Measurements from ENCODE around the gene IRX3.

Gene IRX3

GRCh38 chr16:54286366-54287130 is at the start of gene IRX3:
IRX3 (minus strand) TSS chr16:54286787; CDS start chr16:54286050, 737 bp downstream.
- peak; percentile 84 for DNase-seq

DNA sequence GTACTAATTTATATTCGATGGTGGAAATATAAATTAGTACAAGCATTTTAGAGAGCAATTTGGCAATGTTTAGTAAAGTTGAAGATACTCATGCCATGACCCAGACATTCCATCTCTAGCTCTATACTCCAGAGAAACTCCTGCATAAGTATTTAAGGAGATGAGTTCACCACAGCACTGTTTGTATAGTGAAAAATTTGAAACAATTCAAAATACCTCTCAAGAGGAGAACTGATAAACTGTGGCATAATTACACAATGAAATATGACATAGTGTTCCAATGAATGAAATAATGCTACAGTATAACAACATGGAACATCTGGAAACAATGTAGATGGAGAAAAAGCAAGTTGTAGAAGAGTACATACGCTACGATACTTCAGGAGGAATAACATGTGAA is 48.6 kb upstream of the IRX3 start:
- no peak for DNase-seq

DNA sequence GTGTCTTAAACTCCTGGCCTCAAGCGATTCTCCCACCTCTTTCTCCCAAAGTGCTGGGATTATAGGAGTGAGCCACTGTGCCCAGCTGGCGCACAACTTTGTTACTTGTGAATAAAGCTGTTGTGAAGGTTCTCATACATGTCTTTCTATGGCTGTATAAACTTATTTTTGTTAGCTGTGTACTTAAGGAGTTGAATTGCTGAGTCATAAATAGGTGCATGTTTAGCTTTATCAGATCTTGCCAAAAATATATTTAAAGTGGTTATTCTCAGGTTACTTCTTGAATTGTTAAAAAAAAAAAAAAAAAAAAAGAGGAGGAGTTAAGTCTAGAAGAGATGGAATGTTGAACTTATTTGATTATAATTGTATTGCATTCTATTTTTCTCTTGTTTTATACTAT is 47.6 kb upstream of the IRX3 start:
- no peak for DNase-seq

GRCh38 chr16:54331241-54332002 is 44.8 kb upstream of the IRX3 start:
- DNase-seq = no peak

DNA sequence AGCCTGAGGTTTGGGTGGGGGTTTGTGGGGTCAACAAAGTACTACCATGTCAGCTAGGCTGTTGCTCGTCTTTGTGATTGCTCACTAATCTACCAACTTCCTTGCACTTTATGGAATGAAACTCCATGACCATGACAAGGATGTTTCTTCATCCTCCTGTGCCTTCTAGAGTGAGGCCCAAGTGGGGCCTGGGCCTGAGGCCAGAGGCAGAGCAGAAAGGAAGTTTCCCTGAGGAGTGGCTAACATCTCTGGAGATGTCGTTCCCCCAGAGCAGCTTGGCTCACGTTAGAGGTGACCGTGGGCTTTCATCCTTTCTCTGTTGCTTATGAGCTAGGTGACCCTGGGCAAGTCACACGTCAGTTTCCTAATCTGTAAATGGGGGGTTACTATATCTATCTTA is 41.0 kb upstream of the IRX3 start:
- no peak for DNase-seq

- no peak for DNase-seq
Measured at GRCh38 chr16:54326266-54326662, 39.7 kb upstream of the IRX3 start.

DNA sequence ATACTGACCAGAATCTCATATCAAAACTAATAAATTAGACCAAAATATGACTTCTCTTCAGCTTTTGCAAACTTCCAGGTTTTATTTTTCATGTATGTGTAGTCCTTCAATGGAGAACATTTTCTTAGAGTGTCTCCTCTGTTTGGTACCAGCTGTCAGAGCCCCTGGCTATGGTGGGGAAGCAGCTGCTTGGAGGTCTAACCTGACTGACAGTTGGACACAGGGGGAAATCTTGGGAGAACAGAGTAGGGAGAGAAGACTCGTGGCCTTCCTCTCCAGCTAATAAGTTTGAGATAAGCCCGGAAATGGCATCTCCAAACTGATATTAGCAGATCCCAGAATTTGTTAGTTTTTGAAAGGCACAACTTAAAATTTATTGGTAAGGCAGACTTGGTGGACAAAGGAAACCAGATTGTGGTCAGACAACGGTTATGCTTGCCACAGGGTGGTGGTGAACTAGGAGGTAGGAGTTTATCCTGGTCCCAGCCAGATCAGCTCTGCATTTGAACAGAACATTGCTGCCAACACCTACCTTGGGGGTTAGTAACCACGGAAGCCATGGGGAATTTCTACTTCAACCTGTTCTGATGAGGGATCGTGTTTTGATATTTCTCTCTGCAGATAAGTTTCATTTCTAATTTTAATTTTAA is 39.2 kb upstream of the IRX3 start:
- no peak for DNase-seq

GRCh38 chr16:54324716-54325115 is 38.1 kb upstream of the IRX3 start:
- DNase-seq = no peak

- no peak for DNase-seq
Measured at GRCh38 chr16:54320697-54321340, 34.2 kb upstream of the IRX3 start.

DNA sequence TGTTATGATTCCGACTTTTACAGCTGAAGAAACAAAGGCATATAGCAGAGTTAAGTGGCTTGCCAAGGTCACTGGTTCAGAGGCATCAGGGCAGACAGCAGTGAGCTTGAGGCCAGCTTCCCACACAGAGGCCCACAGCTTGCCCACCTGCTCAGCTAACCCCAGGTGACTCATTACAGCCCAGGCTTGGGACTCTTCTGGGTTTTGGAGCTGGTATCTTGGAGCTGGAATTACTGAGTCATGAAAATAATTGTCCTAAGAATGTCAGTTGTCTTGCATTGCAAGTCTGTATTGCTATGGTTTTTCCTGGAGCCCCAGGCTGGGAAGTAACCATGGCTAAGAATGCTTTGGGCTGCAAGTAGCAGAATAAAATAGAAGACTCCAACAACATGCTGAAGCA is 32.4 kb upstream of the IRX3 start:
- DNase-seq = no peak

- no peak for DNase-seq
Measured at GRCh38 chr16:54317101-54317611, 30.6 kb upstream of the IRX3 start.

DNA sequence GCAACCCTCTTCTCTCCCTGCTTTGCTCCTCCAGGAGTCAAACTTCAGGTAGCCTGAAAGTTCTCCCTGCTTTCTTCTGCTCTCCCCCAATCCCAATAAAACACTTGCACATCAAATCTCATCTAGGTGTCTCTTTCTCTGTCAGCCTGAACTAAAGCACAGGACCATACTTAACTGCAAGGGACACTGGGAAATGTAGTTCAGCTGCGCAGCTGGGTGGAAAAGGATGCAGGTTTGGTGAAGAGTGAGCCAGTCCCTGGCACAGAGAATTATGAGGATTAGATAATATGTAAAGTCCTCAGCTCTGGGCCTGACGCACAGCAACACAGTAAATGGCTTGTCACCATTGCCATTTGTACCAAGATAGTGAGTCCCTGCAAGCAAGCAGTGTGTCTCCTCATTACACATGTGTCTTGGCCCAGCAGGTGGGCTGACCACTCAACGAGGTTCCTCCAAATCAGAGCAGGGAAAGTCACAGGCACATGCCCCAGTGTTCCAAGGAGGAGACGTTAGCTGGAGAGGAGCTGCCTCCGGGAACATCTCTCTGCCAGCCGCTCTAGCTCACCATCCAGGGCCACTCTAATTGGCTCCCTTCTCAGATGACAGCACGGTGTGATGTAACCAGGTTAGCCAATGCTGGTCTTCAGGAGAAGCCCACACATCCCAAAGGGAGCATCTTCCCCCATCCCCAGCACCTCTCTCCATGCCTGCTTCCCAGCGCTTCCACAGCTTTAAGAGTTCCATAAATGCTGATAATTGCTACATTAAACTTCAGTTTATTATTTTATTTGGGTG is 29.7 kb upstream of the IRX3 start:
- no peak for DNase-seq

GRCh38 chr16:54313789-54314188 is 27.2 kb upstream of the IRX3 start:
- DNase-seq = no peak

DNA sequence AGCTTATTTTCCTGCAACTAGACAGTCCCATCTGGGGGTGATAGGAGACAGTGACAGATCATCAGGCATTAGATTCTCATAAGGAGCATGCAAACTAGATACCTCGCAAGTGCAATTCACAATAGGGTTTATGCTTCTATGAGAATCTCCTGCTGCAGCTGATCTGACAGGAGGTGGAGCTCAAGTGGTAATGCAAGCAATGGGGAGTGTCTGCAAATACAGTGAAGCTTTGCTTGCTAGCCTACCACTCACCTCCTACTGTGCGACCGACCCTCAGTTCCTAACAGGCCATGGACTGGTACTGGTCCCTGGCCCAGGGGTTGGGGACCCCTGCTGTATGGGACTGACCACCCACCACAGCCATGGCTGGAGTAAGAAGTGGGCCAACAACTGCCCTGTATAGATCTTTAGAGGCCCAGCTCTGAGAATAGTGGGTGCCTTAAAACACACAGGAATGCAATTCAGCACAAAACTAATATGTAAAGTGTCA is 26.0 kb upstream of the IRX3 start:
- no peak for DNase-seq

DNA sequence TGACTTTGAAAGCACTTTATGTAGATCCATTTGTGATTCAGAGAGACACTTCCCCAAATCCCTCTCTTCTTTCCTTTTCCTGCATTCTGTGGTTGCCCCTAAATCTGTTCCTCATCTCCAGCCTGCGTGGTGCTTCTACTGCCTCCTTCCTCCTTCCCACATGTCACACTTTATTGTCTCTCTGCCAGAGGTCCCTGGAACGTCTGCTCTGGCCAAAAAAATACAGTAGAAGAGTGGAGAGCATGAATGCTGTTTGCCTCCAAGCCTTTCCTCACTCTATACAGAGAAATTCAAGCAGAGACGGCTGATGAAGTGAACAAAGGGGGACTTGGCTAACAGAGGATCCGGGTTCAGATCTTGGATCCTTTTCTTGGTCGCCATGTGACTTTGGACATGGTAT is 22.8 kb upstream of the IRX3 start:
- DNase-seq = no peak

GRCh38 chr16:54305080-54305479 is 18.5 kb upstream of the IRX3 start:
- DNase-seq = no peak

DNA sequence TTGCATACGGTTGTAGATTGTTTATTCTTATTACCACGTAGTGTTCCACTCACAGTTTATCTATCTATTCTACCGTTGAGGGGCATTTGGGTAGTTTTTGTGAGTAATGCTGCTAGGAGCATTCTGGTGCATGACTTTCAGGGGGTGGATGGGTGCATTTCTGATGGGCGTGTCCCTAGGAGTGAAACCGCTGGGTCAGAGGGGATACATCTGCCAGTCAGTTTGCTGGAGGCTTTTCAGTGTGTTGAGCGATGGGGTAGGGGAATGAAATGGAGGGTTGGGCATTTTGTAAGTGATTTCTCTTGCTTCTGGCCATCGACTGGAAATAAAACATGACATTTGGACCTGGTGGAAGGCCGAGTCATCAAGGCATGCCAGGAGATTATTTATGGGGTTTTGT is 17.0 kb upstream of the IRX3 start:
- DNase-seq = no peak

DNA sequence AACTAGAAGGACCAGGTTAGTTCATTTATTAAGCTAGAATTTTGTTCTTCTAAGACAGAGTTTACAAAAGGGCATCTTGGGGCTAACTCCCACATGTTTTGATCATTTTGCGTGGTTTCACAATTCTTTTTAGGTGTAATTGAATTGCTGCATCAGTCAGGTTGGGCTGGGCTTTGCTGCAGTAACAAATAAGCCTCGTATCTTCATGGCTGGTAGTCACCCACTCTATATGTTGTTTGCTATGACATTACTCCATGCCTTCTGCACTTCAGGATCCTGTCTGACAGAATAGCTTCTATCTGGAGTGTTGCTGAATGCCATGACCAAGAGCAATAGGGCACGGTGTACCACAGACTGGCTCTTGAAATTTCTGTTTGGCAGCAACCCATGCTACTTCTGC is 10.6 kb upstream of the IRX3 start:
- DNase-seq = no peak

DNA sequence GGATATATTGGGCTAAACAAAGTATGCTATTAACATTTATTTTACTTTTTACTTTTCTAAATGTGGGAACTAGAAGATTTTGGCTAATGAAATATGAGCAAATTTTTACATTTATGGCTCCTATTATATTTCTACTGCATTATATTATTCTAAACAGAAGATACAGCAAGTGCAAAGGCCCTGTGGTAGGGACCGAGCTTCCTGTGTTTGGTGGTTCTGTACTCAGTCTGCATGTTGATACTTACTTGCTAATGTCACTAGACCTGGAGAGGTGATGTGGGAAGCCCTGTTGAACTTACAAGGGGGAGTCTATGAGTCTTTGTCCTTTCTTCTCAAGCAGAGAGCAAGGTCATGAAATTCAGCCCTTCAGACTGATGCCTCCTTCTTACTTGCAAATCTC is 10.0 kb upstream of the IRX3 start:
- DNase-seq = no peak

- no peak for DNase-seq
Measured at GRCh38 chr16:54291656-54292487, 5.3 kb upstream of the IRX3 start.
